Measurements from ENCODE around the gene PDCD1LG2. TPM values are rescaled to one million over a fixed set of nuclear protein-coding genes. Genes with fewer than 3 reads are reported as not detected.
"Not testable (repeated sequence)": the region's sequence is repeated elsewhere in the genome, so short reads cannot be mapped to it uniquely, and the experiment has no call there.

PDCD1LG2 gene
- total RNA-seq, 1 experiment from 2014 or later, result 0.47 TPM

- no peak for TF ChIP-seq EZH2 (IDR thresholded peaks at IDR 0.05; ENCODE audit: borderline replicate concordance, low read depth, low read length, poor library complexity, severe bottlenecking)
- TF ChIP-seq, protein P1, sequence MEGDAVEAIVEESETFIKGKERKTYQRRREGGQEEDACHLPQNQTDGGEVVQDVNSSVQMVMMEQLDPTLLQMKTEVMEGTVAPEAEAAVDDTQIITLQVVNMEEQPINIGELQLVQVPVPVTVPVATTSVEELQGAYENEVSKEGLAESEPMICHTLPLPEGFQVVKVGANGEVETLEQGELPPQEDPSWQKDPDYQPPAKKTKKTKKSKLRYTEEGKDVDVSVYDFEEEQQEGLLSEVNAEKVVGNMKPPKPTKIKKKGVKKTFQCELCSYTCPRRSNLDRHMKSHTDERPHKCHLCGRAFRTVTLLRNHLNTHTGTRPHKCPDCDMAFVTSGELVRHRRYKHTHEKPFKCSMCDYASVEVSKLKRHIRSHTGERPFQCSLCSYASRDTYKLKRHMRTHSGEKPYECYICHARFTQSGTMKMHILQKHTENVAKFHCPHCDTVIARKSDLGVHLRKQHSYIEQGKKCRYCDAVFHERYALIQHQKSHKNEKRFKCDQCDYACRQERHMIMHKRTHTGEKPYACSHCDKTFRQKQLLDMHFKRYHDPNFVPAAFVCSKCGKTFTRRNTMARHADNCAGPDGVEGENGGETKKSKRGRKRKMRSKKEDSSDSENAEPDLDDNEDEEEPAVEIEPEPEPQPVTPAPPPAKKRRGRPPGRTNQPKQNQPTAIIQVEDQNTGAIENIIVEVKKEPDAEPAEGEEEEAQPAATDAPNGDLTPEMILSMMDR (conservative IDR thresholded peaks at IDR 0.05; ENCODE audit: low read depth, low read length), result no peak
- intact Hi-C loops (cut with micrococcal nuclease; ENCODE audit: unreplicated experiment), result no loop called here
- ChIA-PET CTCF (no interaction called here), POLR2A (ENCODE audit: low non-redundant PET) (no interaction called here)
- Histone ChIP-seq H3K27ac (ENCODE audit: low read depth, low read length, poor library complexity, severe bottlenecking) (no peak overlapping the region), H3K36me3 (ENCODE audit: insufficient read depth, low read length, poor library complexity, severe bottlenecking) (no peaks in the 10 kb centered on the region), H3K4me1 (ENCODE audit: insufficient read depth, low read length, poor library complexity, severe bottlenecking) (no peaks in the 10 kb centered on the region), H3K9me3 (ENCODE audit: low read depth, low read length, poor library complexity, severe bottlenecking) (no peaks in the 10 kb centered on the region), H3K4me3 (ENCODE audit: low read depth, low read length, poor library complexity, severe bottlenecking) (no peak overlapping the region), H3K27me3 (replicated peaks; ENCODE audit: insufficient read depth, low read depth, low read length, poor library complexity) (no peaks in the 10 kb centered on the region)
- no peak for DNase-seq (ENCODE audit: low spot score)
- no TSS peak for BruUV-seq (replicated peaks)
Observed at GRCh38 chr9:5493679-5494511, 16.4 kb upstream of the PDCD1LG2 start.

- H3K27me3 ChIP-seq (replicated peaks; ENCODE audit: insufficient read depth, low read depth, low read length, poor library complexity); POLR2A ChIA-PET (ENCODE audit: low non-redundant PET); H3K9me3 ChIP-seq (ENCODE audit: low read depth, low read length, poor library complexity, severe bottlenecking); H3K36me3 ChIP-seq (ENCODE audit: insufficient read depth, low read length, poor library complexity, severe bottlenecking); intact Hi-C loops (cut with micrococcal nuclease; ENCODE audit: unreplicated experiment); DNase-seq (ENCODE audit: low spot score); H3K4me1 ChIP-seq (ENCODE audit: insufficient read depth, low read length, poor library complexity, severe bottlenecking); H3K4me3 ChIP-seq (ENCODE audit: low read depth, low read length, poor library complexity, severe bottlenecking); CTCF ChIA-PET; H3K27ac ChIP-seq (ENCODE audit: low read depth, low read length, poor library complexity, severe bottlenecking); BruUV-seq (replicated peaks): not testable (repeated sequence)
Observed at GRCh38 chr9:5494765-5495164, 15.6 kb upstream of the PDCD1LG2 start.

DNA sequence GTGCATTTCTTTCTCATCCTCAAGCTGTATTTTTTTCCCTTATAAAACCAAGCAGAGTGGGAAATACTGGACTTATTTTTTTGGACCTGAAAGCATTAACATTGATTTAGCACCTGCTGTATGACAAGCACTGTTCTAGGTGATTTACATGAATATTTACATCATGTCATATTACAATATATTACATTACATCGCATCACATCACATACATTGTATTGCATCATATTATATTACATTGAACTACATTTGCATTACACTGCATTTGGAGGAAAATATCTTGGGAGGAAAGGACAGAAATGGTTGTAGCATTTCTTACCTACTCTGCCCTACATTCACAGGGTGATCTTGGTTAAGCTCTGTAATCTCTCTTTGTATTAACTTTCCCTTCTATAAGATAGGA, 11.2 kb upstream of the PDCD1LG2 start:
- no peaks in the 10 kb centered on the region for H3K36me3 ChIP-seq (ENCODE audit: insufficient read depth, low read length, poor library complexity, severe bottlenecking)
- H3K4me3 ChIP-seq (ENCODE audit: low read depth, low read length, poor library complexity, severe bottlenecking), result no peak overlapping the region
- no peak for DNase-seq (ENCODE audit: low spot score)
- H3K9me3 ChIP-seq (ENCODE audit: low read depth, low read length, poor library complexity, severe bottlenecking), result no peaks in the 10 kb centered on the region
- peaks cover 25% of the 10 kb centered on the region for H3K4me1 ChIP-seq (ENCODE audit: insufficient read depth, low read length, poor library complexity, severe bottlenecking)
- H3K27me3 ChIP-seq (replicated peaks; ENCODE audit: insufficient read depth, low read depth, low read length, poor library complexity), result no peaks in the 10 kb centered on the region
- POLR2A ChIA-PET (ENCODE audit: low non-redundant PET), result interaction anchor here (0.7 kb wide), 1 partner anchor 29 kb away, joined by 3 read pairs; no protein-coding TSS in a partner anchor
- peak overlapping the region; percentile 49 for H3K27ac ChIP-seq (ENCODE audit: low read depth, low read length, poor library complexity, severe bottlenecking)
- CTCF ChIA-PET, result interaction anchor here (0.5 to 0.6 kb wide), 2 partner anchors 27 to 700 kb away, joined by 5 to 6 read pairs; no protein-coding TSS in a partner anchor
- no TSS peak for BruUV-seq (replicated peaks)
- intact Hi-C loops (cut with micrococcal nuclease; ENCODE audit: unreplicated experiment), result no loop called here
- TF ChIP-seq EZH2 (IDR thresholded peaks at IDR 0.05; ENCODE audit: borderline replicate concordance, low read depth, low read length, poor library complexity, severe bottlenecking), result no peak
- TF ChIP-seq, protein P1 (conservative IDR thresholded peaks at IDR 0.05; ENCODE audit: low read depth, low read length), result no peak
